Endothelial cell (in vitro differentiated cells): ENCODE results near the gene ZNF117. TPM values are rescaled to one million over a fixed set of nuclear protein-coding genes. Genes with fewer than 3 reads are reported as not detected.
"Not testable (repeated sequence)": the region's sequence is repeated elsewhere in the genome, so short reads cannot be mapped to it uniquely, and the experiment has no call there.

Experiments used
- DNase-seq: peaks from one replicate; pipeline ENCODE4 v3.0.0; 2021; ENCODE audit warnings: low spot score
- H3K27ac Mint-ChIP-seq: one replicate; pipeline ENCODE4 v1.8.0; 2021; ENCODE audit warnings: mixed read lengths, inconsistent platforms; ENCODE audit not compliant: unreplicated experiment
- H3K27me3 Mint-ChIP-seq: one replicate; pipeline ENCODE4 v1.8.0; 2021; ENCODE audit warnings: mild to moderate bottlenecking, moderate library complexity, mixed read lengths, inconsistent platforms; ENCODE audit not compliant: unreplicated experiment
- H3K36me3 Mint-ChIP-seq: one replicate; pipeline ENCODE4 v1.8.0; 2021; ENCODE audit warnings: mild to moderate bottlenecking, low read depth, mixed read lengths, inconsistent platforms; ENCODE audit not compliant: unreplicated experiment
- H3K4me1 Mint-ChIP-seq: one replicate; pipeline ENCODE4 v1.8.0; 2021; ENCODE audit warnings: mild to moderate bottlenecking, mixed read lengths, inconsistent platforms; ENCODE audit not compliant: unreplicated experiment
- H3K4me3 Mint-ChIP-seq: one replicate; pipeline ENCODE4 v1.8.0; 2021; ENCODE audit warnings: mild to moderate bottlenecking, mixed read lengths, inconsistent platforms; ENCODE audit not compliant: unreplicated experiment
- H3K9me3 Mint-ChIP-seq: one replicate; pipeline ENCODE4 v1.8.0; 2021; ENCODE audit warnings: mixed read lengths, inconsistent platforms; ENCODE audit not compliant: unreplicated experiment
- CTCF ChIP-seq: fragments of 200-600 bp; sonication (generic); IDR thresholded peaks from one replicate; pipeline ENCODE4 v1.5.0; 2021; ENCODE audit warnings: antibody characterized with exemption; ENCODE audit not compliant: unreplicated experiment
- long read RNA-seq: library from polyadenylated mRNA; unstranded; transcript quantifications from one replicate; pipeline ENCODE4 v2.0.0, GENCODE V29; 2020; ENCODE audit not compliant: unreplicated experiment
- total RNA-seq: library from RNA; stranded (reverse); fragmentation: NEBNext Ultra II Directional; extraction: Animal tissue kit (Norgen Biotek cat#: 25700); gene quantifications from one replicate; pipeline ENCODE4 v1.2.1, GENCODE V29; 2021; ENCODE audit not compliant: unreplicated experiment

The ZNF117 gene
- total RNA-seq = 42.0 TPM
- long read RNA-seq = 0 reads

- H3K9me3 Mint-ChIP-seq = peaks cover 49% of the 10 kb centered on the region
Measured at GRCh38 chr7:64990936-64991335, at the start of gene ZNF117. Gene ZNF117, minus strand, starts transcription at chr7:64991036.

GRCh38 chr7:65038767-65039166 lies 47.9 kb upstream of the ZNF117 start:
- H3K4me1 Mint-ChIP-seq, H3K9me3 Mint-ChIP-seq, H3K27me3 Mint-ChIP-seq, H3K36me3 Mint-ChIP-seq: not testable (repeated sequence)
- Mint-ChIP-seq H3K27ac (peak overlapping the region; percentile 57), H3K4me3 (peak overlapping the region; percentile 95)
- peak; percentile 53 for DNase-seq

More at GRCh38 chr7:64990936-64991335, at the start of gene ZNF117:
- TF ChIP-seq CTCF = no peak
- Mint-ChIP-seq H3K27me3 (no peaks in the 10 kb centered on the region), H3K4me3 (peak within 1 kb of the TSS; percentile 62), H3K36me3 (peaks cover 89% of the 10 kb centered on the region), H3K27ac (no peak within 1 kb of the TSS), H3K4me1 (peaks cover 7% of the 10 kb centered on the region)
- DNase-seq = no peak

GRCh38 chr7:65037740-65038688 lies 47.2 kb upstream of the ZNF117 start:
- Mint-ChIP-seq H3K4me1 (peaks cover 5% of the 10 kb centered on the region), H3K27me3 (peaks cover 3% of the 10 kb centered on the region), H3K9me3 (no peaks in the 10 kb centered on the region), H3K36me3 (peaks cover 3% of the 10 kb centered on the region), H3K27ac (peak overlapping the region; percentile 53), H3K4me3 (peak overlapping the region; percentile 90)
- peak; percentile 92 for DNase-seq
- peak; percentile 32 for TF ChIP-seq CTCF

GRCh38 chr7:65036526-65036925 lies 45.7 kb upstream of the ZNF117 start:
- not testable (repeated sequence) for H3K9me3 Mint-ChIP-seq, H3K27me3 Mint-ChIP-seq, H3K36me3 Mint-ChIP-seq, H3K4me3 Mint-ChIP-seq, DNase-seq, H3K4me1 Mint-ChIP-seq, H3K27ac Mint-ChIP-seq

- H3K4me3 Mint-ChIP-seq, H3K27me3 Mint-ChIP-seq, DNase-seq: not testable (repeated sequence)
Measured at GRCh38 chr7:65035469-65035868, 44.6 kb upstream of the ZNF117 start.

GRCh38 chr7:65034120-65034782 lies 43.4 kb upstream of the ZNF117 start:
- not testable (repeated sequence) for DNase-seq, H3K4me3 Mint-ChIP-seq, H3K9me3 Mint-ChIP-seq, H3K4me1 Mint-ChIP-seq, H3K36me3 Mint-ChIP-seq, H3K27ac Mint-ChIP-seq, H3K27me3 Mint-ChIP-seq

More at GRCh38 chr7:65035469-65035868, 44.6 kb upstream of the ZNF117 start:
- not testable (repeated sequence) for H3K9me3 Mint-ChIP-seq, H3K4me1 Mint-ChIP-seq, H3K36me3 Mint-ChIP-seq
- peak overlapping the region; percentile 44 for H3K27ac Mint-ChIP-seq

GRCh38 chr7:65033391-65033790 lies 42.6 kb upstream of the ZNF117 start:
- not testable (repeated sequence) for DNase-seq, H3K4me3 Mint-ChIP-seq, H3K36me3 Mint-ChIP-seq, H3K27ac Mint-ChIP-seq, H3K9me3 Mint-ChIP-seq, H3K27me3 Mint-ChIP-seq, H3K4me1 Mint-ChIP-seq

- not testable (repeated sequence) for H3K4me3 Mint-ChIP-seq, DNase-seq, H3K9me3 Mint-ChIP-seq, H3K27me3 Mint-ChIP-seq, H3K36me3 Mint-ChIP-seq, H3K27ac Mint-ChIP-seq, H3K4me1 Mint-ChIP-seq
Measured at GRCh38 chr7:65025023-65025422, 34.2 kb upstream of the ZNF117 start.

- not testable (repeated sequence) for H3K27me3 Mint-ChIP-seq, H3K36me3 Mint-ChIP-seq, H3K4me1 Mint-ChIP-seq, H3K27ac Mint-ChIP-seq, H3K9me3 Mint-ChIP-seq, H3K4me3 Mint-ChIP-seq, DNase-seq
Measured at GRCh38 chr7:65020978-65021377, 30.1 kb upstream of the ZNF117 start.

- DNase-seq, H3K27ac Mint-ChIP-seq, H3K4me3 Mint-ChIP-seq, H3K9me3 Mint-ChIP-seq, H3K36me3 Mint-ChIP-seq, H3K27me3 Mint-ChIP-seq: not testable (repeated sequence)
- H3K4me1 Mint-ChIP-seq = peaks cover 17% of the 10 kb centered on the region
Measured at GRCh38 chr7:65009881-65010280, 19.0 kb upstream of the ZNF117 start.
